ENCODE results near the gene DDX41. TPM values are rescaled to one million over a fixed set of nuclear protein-coding genes. Genes with fewer than 3 reads are reported as not detected.
A peak's percentile ranks its signal among the peaks of the same experiment; 100 is the strongest.

Gene DDX41
- total and polyA plus RNA-seq, 7 donors = 47.8 to 78.4 (median 55.1) TPM

DNA sequence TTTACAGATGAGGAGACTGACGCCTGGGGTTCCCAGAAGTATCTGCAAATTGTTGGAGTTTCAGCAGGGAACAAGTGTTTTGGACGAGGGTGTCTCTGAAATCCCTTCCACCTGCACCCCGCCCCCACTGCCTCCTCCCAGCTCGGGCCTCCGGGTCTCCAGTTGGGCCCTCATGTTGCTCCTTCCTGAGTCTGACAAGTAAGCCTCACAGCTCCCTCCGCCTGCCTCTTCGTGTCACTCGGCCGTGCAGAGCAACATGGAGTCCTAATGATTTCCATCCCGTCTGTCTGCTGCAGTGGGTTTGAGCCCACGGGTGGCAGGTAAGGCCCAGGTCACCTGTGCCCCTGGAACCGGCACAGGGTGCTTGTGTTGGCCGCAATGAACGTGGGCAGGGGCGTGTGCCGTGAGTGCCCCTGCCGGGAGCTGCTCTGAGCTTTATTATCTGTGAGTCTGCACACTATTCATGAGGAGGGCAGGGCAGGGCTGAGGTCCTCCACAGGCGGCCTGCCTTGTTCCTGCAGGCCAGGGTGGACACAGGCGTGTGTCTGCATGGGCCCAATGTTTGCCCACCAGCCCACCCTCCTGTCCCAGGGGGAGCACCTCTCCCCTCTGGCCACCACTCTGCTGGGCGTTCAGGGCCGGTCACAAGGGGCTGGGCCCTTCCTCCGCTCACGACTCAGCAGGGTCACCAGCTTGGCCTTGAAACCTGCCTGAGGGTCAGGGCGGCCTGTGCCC, 13.2 kb downstream of the DDX41 start:
- Histone ChIP-seq H3K4me1 (peaks cover 0 to 18% (median 12%) of the 10 kb centered on the region in 4 donors), H3K27ac (no peak overlapping the region), H3K27me3 (no peaks in the 10 kb centered on the region), H3K36me3 (no peaks in the 10 kb centered on the region), H3K9me3 (no peaks in the 10 kb centered on the region), H3K4me3 (no peak overlapping the region)
- intact Hi-C loops (cut with DNase I) = no loop called here
- DNase-seq = no peak
- TF ChIP-seq, protein P1, sequence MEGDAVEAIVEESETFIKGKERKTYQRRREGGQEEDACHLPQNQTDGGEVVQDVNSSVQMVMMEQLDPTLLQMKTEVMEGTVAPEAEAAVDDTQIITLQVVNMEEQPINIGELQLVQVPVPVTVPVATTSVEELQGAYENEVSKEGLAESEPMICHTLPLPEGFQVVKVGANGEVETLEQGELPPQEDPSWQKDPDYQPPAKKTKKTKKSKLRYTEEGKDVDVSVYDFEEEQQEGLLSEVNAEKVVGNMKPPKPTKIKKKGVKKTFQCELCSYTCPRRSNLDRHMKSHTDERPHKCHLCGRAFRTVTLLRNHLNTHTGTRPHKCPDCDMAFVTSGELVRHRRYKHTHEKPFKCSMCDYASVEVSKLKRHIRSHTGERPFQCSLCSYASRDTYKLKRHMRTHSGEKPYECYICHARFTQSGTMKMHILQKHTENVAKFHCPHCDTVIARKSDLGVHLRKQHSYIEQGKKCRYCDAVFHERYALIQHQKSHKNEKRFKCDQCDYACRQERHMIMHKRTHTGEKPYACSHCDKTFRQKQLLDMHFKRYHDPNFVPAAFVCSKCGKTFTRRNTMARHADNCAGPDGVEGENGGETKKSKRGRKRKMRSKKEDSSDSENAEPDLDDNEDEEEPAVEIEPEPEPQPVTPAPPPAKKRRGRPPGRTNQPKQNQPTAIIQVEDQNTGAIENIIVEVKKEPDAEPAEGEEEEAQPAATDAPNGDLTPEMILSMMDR (IDR thresholded peaks at IDR 0.05) = no peak
- no peak for TF ChIP-seq POLR2AphosphoS5 (IDR thresholded peaks at IDR 0.05)
- no peak for TF ChIP-seq POLR2A (IDR thresholded peaks at IDR 0.05)
- no peak for TF ChIP-seq EP300 (IDR thresholded peaks at IDR 0.05)
- WGBS, 2 donors = 81 to 90% methylated on average over 24 of the region's 24 CpGs

DNA sequence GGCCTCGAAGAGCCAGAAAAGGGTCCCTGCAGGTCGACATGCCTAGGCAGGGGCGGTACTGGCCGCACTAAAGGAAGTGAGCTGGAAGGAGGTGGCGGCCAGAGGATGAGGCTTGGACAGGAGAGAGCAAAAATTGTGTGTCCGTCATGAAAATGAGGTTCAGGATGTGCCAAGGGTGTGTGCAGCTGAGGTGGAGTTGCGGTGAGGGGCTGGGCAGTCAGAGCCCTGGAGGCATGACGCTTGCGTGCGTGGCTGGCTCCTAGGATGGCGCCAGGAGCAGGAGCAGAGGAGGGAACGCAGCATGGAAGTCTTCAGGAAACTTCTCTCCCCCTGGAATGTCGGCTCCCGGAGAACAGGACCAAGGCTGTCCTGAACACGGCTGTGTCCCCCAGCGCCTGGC, 13.9 kb downstream of the DDX41 start:
- intact Hi-C loops (cut with DNase I) = no loop called here
- WGBS, 2 donors = 85 to 87% methylated on average over 16 of the region's 16 CpGs

DNA sequence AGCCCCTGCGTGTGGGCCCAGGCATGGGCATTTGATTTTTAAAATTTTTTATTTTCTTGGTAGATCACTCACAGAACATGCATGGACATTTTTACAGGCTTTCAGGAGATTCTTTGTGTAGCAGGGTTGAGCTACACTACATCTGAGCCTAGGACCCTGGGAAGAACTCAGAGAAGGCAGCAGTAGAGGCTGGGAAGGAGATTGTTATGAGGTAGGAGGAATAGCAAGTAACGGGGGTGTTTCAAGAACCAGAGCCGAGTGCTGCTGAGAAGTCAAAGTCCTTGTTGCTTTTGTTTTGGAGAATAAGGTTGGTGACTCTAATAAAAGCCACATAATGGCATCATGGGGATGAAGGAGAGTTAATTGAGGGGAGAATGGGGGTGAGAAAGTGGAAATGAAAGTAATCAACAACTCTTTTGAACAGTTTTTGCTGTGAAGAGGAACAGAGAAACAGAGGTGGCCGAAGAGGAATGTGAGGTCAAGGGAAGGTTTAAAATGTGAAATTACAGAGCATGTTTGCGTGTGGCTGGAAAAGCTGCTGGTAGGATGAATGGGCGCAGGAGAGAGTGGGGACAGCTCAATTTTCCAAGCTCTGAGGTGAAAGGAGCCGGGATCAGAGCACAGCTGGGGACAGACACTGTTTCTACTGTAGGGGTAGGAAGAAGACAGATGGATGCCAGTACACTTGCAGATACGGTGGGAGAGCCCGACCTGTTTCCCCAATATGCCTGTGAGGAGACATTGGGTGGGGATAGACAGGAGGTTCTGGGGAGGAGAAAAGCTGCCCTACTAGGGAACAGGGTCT, 14.7 kb downstream of the DDX41 start:
- TF ChIP-seq POLR2AphosphoS5 (IDR thresholded peaks at IDR 0.05) (no peak), POLR2A (IDR thresholded peaks at IDR 0.05) (no peak), EP300 (IDR thresholded peaks at IDR 0.05) (no peak)
- TF ChIP-seq, protein P1 (IDR thresholded peaks at IDR 0.05) = no peak
- 59 to 61% methylated on average over 9 of the region's 9 CpGs for WGBS, 2 donors

More for the DNA sequence above, 13.9 kb downstream of the DDX41 start:
- Histone ChIP-seq H3K4me1 (peaks cover 0 to 24% (median 18%) of the 10 kb centered on the region in 4 donors), H3K36me3 (no peaks in the 10 kb centered on the region), H3K4me3 (no peak overlapping the region), H3K27ac (no peak overlapping the region), H3K9me3 (no peaks in the 10 kb centered on the region), H3K27me3 (no peaks in the 10 kb centered on the region)
- no peak for DNase-seq
- TF ChIP-seq, protein P1 (IDR thresholded peaks at IDR 0.05) = no peak
- TF ChIP-seq POLR2AphosphoS5 (IDR thresholded peaks at IDR 0.05) = no peak

DNA sequence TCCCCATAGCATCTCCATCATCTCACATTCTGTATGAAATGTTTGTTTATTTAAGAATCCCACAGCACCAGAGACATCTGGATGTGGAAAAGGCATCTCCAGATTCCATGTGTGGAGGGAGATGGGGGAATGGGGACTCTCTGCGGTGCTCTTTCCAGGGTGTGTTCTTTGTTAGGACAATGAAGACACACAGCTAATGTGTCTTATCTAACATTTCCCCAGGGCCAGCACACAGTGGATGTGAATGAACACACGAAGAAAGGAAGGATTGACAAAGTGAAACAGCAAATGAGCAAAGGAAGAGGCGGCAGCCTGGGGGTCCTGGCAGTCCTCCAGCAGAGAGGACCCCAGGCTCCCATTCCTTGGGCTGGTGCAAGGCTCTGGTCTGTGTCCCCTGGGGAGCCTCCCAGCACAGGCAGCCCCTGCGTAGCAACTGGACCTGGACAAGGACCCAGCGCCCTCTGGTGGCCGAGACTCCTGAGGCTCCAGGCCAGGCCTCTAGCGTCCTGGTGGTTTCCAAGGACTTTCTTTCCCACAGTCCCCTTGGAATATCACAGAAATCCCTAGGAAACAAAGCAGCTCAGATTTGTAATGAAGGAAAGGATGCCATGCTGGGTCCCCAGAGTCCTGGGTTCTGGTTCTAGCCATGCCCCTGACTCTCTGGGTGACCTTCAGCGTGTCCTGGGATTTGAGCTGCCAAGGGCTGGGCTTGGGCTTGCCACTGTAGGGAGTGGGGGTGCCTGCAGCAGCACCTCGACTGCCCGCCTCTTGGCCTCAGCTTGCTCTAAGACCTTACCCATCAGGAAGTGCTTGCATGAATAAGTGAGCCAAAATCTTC, 15.9 kb downstream of the DDX41 start:
- Histone ChIP-seq H3K36me3 (no peaks in the 10 kb centered on the region), H3K4me3 (no peak overlapping the region), H3K27me3 (no peaks in the 10 kb centered on the region), H3K27ac (peak overlapping the region; percentile 38 to 62 (median 58)), H3K9me3 (no peaks in the 10 kb centered on the region), H3K4me1 (peaks cover 0 to 33% (median 24%) of the 10 kb centered on the region in 4 donors)
- intact Hi-C loops (cut with DNase I) = loop anchor here (1.0 to 2.0 kb wide), 2 partner anchors 16 to 111 kb away; partner anchors contain the start of gene DDX41
- peak in 1 of 4 donors; percentile 38 for TF ChIP-seq POLR2AphosphoS5 (IDR thresholded peaks at IDR 0.05)
- TF ChIP-seq, protein P1 (IDR thresholded peaks at IDR 0.05) = peak; percentile 85 to 94 (median 90)
- TF ChIP-seq POLR2A (IDR thresholded peaks at IDR 0.05) = no peak
- WGBS, 2 donors = 18 to 23% methylated on average over 10 of the region's 10 CpGs
- peak; percentile 95 for DNase-seq

More for the DNA sequence above, 14.7 kb downstream of the DDX41 start:
- Histone ChIP-seq H3K27ac (no peak overlapping the region), H3K27me3 (no peaks in the 10 kb centered on the region), H3K9me3 (no peaks in the 10 kb centered on the region), H3K36me3 (no peaks in the 10 kb centered on the region), H3K4me3 (no peak overlapping the region), H3K4me1 (peaks cover 0 to 26% (median 20%) of the 10 kb centered on the region in 4 donors)
- DNase-seq = no peak
- intact Hi-C loops (cut with DNase I) = loop anchor here (1.0 to 2.0 kb wide), 2 partner anchors 15 to 112 kb away; partner anchors contain the start of gene DDX41

All from sigmoid colon (tissue), 7 donors.